ENCODE data around the gene MAP3K4.
A peak's percentile ranks its signal among the peaks of the same experiment; 100 is the strongest.

The MAP3K4 gene

DNA sequence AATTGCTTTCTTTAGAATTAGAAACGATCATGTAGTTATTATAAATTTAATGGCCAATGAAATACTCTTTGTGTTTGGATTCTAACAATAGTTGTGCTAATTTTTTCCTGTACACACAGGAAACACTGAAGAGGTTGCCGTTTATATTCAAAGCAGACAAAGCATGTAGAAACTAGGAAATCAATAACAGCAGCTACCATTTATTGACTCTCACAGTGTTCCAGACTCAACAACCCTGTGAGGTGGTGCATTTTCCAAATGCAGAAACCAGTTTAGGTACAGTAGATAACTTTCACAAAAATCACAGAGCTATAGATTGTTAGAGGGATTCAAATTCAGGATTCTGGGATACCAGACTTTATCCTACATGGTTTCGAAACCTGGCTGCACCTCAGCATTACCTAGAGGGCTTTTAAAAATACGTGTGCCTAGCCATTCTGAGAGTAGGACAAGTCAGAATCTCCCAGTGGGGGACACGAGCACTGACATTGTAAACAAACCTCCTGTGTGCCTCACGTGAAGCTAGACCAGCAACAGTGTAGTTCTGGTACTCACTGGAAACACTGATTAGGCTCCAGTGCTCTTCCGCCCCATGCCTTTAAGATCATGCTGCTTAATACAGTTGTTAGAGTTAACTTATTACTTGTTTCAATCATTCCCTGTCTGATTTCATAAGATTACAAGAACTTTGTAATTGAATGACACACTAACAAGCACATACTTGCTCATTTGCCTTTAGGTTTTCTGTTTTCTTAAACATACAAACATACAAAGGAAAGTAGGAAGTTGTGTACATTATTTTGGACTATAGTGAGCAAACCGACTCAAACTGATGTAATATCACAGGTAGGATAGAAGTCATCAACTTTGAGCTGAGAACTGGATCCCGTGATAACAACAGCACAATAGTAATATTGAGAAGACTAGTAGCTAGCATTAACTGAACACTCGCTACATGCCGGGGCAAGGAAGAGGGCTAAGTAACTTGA is 65.8 kb downstream of the MAP3K4 start:
- TF ChIP-seq, protein P1, sequence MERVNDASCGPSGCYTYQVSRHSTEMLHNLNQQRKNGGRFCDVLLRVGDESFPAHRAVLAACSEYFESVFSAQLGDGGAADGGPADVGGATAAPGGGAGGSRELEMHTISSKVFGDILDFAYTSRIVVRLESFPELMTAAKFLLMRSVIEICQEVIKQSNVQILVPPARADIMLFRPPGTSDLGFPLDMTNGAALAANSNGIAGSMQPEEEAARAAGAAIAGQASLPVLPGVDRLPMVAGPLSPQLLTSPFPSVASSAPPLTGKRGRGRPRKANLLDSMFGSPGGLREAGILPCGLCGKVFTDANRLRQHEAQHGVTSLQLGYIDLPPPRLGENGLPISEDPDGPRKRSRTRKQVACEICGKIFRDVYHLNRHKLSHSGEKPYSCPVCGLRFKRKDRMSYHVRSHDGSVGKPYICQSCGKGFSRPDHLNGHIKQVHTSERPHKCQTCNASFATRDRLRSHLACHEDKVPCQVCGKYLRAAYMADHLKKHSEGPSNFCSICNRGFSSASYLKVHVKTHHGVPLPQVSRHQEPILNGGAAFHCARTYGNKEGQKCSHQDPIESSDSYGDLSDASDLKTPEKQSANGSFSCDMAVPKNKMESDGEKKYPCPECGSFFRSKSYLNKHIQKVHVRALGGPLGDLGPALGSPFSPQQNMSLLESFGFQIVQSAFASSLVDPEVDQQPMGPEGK (CRISPR knock-in tag; IDR thresholded peaks at IDR 0.05; ENCODE audit: borderline replicate concordance), result no peak
- ATAC-seq, result no peak

- TF ChIP-seq ARNTL (CRISPR knock-in tag; IDR thresholded peaks at IDR 0.05; ENCODE audit: borderline replicate concordance, low read depth), result no peak
- TF ChIP-seq ZNF565 (CRISPR knock-in tag; conservative IDR thresholded peaks at IDR 0.05; ENCODE audit: low read depth), result no peak
- TF ChIP-seq OSR1 (CRISPR knock-in tag; IDR thresholded peaks at IDR 0.05), result no peak
- TF ChIP-seq CREB5 (CRISPR knock-in tag; IDR thresholded peaks at IDR 0.05; ENCODE audit: low read depth), result no peak
- TF ChIP-seq GLIS3 (CRISPR knock-in tag; IDR thresholded peaks at IDR 0.05), result no peak
- TF ChIP-seq ZNF70 (CRISPR knock-in tag; IDR thresholded peaks at IDR 0.05), result no peak
- TF ChIP-seq TCF4 (CRISPR knock-in tag; IDR thresholded peaks at IDR 0.05; ENCODE audit: borderline replicate concordance), result no peak
- ATAC-seq, result no peak
These were observed 67.2 kb downstream of the MAP3K4 start for GRCh38 chr6:161058741-161059140.

DNA sequence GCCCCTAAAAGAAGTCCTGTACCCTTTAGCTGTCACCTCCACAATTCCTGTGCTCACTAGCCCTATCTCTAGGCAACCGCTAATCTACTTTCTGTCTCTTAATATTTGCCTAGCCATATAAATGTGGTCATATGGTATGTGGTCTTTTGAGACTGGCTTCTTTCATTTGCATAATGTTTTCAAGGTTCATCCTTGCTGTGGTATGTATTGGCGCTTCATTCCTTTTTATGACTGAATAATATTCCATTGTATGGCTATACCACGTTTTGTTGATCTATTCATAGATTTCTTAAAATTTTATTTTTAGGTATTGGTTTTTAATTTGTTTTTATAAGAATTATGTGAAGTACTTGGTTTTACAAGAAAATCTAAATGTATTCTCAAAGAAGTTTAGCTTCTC is 70.0 kb downstream of the MAP3K4 start:
- TF ChIP-seq TCF4 (CRISPR knock-in tag; IDR thresholded peaks at IDR 0.05; ENCODE audit: borderline replicate concordance) (no peak), ZNF8 (CRISPR knock-in tag; IDR thresholded peaks at IDR 0.05) (peak; percentile 89)
- ATAC-seq, result no peak

DNA sequence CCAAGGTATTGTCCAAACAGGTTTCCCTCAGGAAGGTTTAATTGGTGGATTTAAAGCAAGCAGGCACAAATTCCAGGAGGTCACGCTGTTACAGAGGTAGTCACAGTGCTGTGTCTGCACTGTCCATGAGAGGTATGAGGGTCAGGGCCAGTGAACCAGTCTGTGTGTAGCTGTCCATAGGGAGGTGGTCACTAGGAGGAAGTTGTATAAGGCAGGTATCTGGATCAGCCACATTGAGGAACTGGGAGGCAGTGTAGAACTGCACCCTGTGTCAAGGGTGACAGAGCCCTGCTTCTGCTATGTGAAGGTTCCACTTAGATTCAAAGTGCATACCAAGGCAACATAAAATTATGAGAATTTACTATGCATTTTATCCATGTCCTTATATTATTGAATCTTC is 73.3 kb downstream of the MAP3K4 start:
- no peak for TF ChIP-seq TCF4 (CRISPR knock-in tag; IDR thresholded peaks at IDR 0.05; ENCODE audit: borderline replicate concordance)
- TF ChIP-seq ZC3H10 (CRISPR knock-in tag; IDR thresholded peaks at IDR 0.05), result no peak
- TF ChIP-seq, protein P2, sequence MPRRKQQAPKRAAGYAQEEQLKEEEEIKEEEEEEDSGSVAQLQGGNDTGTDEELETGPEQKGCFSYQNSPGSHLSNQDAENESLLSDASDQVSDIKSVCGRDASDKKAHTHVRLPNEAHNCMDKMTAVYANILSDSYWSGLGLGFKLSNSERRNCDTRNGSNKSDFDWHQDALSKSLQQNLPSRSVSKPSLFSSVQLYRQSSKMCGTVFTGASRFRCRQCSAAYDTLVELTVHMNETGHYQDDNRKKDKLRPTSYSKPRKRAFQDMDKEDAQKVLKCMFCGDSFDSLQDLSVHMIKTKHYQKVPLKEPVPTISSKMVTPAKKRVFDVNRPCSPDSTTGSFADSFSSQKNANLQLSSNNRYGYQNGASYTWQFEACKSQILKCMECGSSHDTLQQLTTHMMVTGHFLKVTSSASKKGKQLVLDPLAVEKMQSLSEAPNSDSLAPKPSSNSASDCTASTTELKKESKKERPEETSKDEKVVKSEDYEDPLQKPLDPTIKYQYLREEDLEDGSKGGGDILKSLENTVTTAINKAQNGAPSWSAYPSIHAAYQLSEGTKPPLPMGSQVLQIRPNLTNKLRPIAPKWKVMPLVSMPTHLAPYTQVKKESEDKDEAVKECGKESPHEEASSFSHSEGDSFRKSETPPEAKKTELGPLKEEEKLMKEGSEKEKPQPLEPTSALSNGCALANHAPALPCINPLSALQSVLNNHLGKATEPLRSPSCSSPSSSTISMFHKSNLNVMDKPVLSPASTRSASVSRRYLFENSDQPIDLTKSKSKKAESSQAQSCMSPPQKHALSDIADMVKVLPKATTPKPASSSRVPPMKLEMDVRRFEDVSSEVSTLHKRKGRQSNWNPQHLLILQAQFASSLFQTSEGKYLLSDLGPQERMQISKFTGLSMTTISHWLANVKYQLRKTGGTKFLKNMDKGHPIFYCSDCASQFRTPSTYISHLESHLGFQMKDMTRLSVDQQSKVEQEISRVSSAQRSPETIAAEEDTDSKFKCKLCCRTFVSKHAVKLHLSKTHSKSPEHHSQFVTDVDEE (CRISPR knock-in tag; IDR thresholded peaks at IDR 0.05), result no peak
- no peak for TF ChIP-seq SNAI2 (CRISPR knock-in tag; IDR thresholded peaks at IDR 0.05)
- TF ChIP-seq CREB5 (CRISPR knock-in tag; IDR thresholded peaks at IDR 0.05; ENCODE audit: low read depth), result no peak
- TF ChIP-seq RARB (CRISPR knock-in tag; IDR thresholded peaks at IDR 0.05), result no peak
- TF ChIP-seq, protein P3, sequence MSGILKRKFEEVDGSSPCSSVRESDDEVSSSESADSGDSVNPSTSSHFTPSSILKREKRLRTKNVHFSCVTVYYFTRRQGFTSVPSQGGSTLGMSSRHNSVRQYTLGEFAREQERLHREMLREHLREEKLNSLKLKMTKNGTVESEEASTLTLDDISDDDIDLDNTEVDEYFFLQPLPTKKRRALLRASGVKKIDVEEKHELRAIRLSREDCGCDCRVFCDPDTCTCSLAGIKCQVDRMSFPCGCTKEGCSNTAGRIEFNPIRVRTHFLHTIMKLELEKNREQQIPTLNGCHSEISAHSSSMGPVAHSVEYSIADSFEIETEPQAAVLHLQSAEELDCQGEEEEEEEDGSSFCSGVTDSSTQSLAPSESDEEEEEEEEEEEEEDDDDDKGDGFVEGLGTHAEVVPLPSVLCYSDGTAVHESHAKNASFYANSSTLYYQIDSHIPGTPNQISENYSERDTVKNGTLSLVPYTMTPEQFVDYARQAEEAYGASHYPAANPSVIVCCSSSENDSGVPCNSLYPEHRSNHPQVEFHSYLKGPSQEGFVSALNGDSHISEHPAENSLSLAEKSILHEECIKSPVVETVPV (CRISPR knock-in tag; IDR thresholded peaks at IDR 0.05), result no peak
- no peak for TF ChIP-seq ARNTL (CRISPR knock-in tag; IDR thresholded peaks at IDR 0.05; ENCODE audit: borderline replicate concordance, low read depth)
- no peak for TF ChIP-seq OSR1 (CRISPR knock-in tag; IDR thresholded peaks at IDR 0.05)
- TF ChIP-seq ISL1 (CRISPR knock-in tag; IDR thresholded peaks at IDR 0.05), result no peak
- no peak for TF ChIP-seq CSDC2 (CRISPR knock-in tag; IDR thresholded peaks at IDR 0.05)
- TF ChIP-seq, protein P1 (CRISPR knock-in tag; IDR thresholded peaks at IDR 0.05; ENCODE audit: borderline replicate concordance), result no peak
- no peak for TF ChIP-seq TOX (CRISPR knock-in tag; IDR thresholded peaks at IDR 0.05; ENCODE audit: borderline replicate concordance)
- no peak for ATAC-seq
